Heart right ventricle (tissue), 16 donors: ENCODE results near the gene RGS7. TPM values are rescaled to one million over a fixed set of nuclear protein-coding genes. Genes with fewer than 3 reads are reported as not detected.

Experiments used
- ATAC-seq, 8 donors: fragments of 200-7000 bp; cut with Tn5 transposase; one replicate each; pipeline ENCODE4 v1.9.1; 2020; ENCODE audit warnings: mild to moderate bottlenecking in 8 of 8, moderate library complexity in 8 of 8, moderate number of reproducible peaks in 1 of 8
- DNase-seq, 2 donors: peaks; one replicate each; pipeline ENCODE4 v3.0.0-alpha.2; 2020
- H3K27ac ChIP-seq, 10 donors: fragments of 200-600 bp; sonication (generic) in 2 of 10; one replicate each; pipeline versions ENCODE4 v1.5.0 to v1.8.0; 2020 to 2022; ENCODE audit warnings: mild to moderate bottlenecking in 3 of 10
- H3K27me3 ChIP-seq, 7 donors: fragments of 200-600 bp; one replicate each; pipeline ENCODE4 v1.8.0; 2021 to 2022; ENCODE audit warnings: mild to moderate bottlenecking in 2 of 7
- H3K36me3 ChIP-seq, 9 donors: fragments of 200-600 bp; sonication (generic) in 1 of 9; one replicate each; pipeline versions ENCODE4 v1.5.0 to v1.8.0; 2020 to 2022; ENCODE audit warnings: mild to moderate bottlenecking in 2 of 9
- H3K4me1 ChIP-seq, 9 donors: fragments of 200-600 bp; sonication (generic) in 1 of 9; one replicate each; pipeline versions ENCODE4 v1.5.0 to v1.8.0; 2020 to 2022; ENCODE audit warnings: mild to moderate bottlenecking in 4 of 9
- H3K4me3 ChIP-seq, 10 donors: fragments of 200-600 bp; sonication (generic) in 2 of 10; one replicate each; pipeline versions ENCODE4 v1.5.0 to v1.8.0; 2020 to 2022; ENCODE audit warnings: mild to moderate bottlenecking in 7 of 10, moderate library complexity in 2 of 10
- H3K9me3 ChIP-seq, 11 donors: fragments of 200-600 bp in 10 of 11; sonication (generic) in 2 of 11; one replicate each; pipeline versions ENCODE4 v1.5.0 to v1.8.0; 2013 to 2022; ENCODE audit warnings: mild to moderate bottlenecking in 2 of 11, control low read depth in 1 of 11, moderate library complexity in 1 of 11
- CTCF ChIP-seq, 9 donors: fragments of 200-600 bp; sonication (generic) in 2 of 9; IDR thresholded peaks; one replicate each; pipeline versions ENCODE4 v1.5.0 to v1.8.0; 2021 to 2022; ENCODE audit warnings: antibody characterized with exemption in 9 of 9, mild to moderate bottlenecking in 5 of 9, moderate library complexity in 1 of 9
- WGBS, 2 donors: extraction: QIAGEN DNeasy Blood & Tissue Kit; methylation state at CpG; one replicate each; pipeline ENCODE4 v1.1.7; 2013; ENCODE audit warnings: inconsistent platforms in 1 of 2; 5-methylcytosine and 5-hydroxymethylcytosine counted together
- intact Hi-C, 10 donors: fragments of 100-400 bp; cut with DNase I; formaldehyde crosslinking; loops; one replicate each; pipeline versions ENCODE4 v1.11.1 to v1.14.2; 2022
- polyA plus RNA-seq, 2 donors: library from polyadenylated mRNA; stranded (reverse); fragments of 200-250 nt; gene quantifications; one replicate each; pipeline ENCODE4 v1.2.3, GENCODE V29; 2013
- total RNA-seq, 10 donors: library from RNA; stranded (reverse); fragmentation: NEBNext Ultra II Directional in 3 of 10; extraction: Animal tissue kit (Norgen Biotek cat#: 25700) in 3 of 10; gene quantifications; one replicate each; pipeline versions ENCODE4 v1.2.1 to v1.2.4, GENCODE V29; 2021 to 2023
- donor health status: Arrhythmogenic right ventricular cardiomyopathy.
- donor health status: ischemic (EF 13 %, LVEDD 7.1; RV severe dilation, severe dysfunction).
- donor health status: healthy with polysubstance abuse.
- donor health status: DM: no; HTN: yes; CAD: no.
- donor health status: DM: no; HTN: no; CAD: no.
- donor health status: ischemic (EF 25% LVEDD 6.9; RV normal size, moderate dysfunction).
- donor health status: ischemic (EF 25% LVEDD 5.7; RV mildly dilated, moderate dysfunction).
- donor health status: healthy.
- donor health status: DM: yes; HTN: yes; CAD: no.
- donor health status: Ischemic cardiomyopathy.
- donor health status: ischemic (EF 35%, LVEDD 5.7; RV mildly dilated, moderate dysfunction).
- donor health status: nonischemic (EF 11% LVEDD 7.7; RV severe dilation, severe dysfunction).
- donor health status: DM: yes; HTN: yes; CAD: no.
- donor health status: PGD.
- donor health status: ischemic (EF 29% LVEDD 5.4; RV normal size, mild dysfunction).
- donor health status: nonischemic (EF 23%, LVEDD 6.1; RV moderate dilation, normal function).

RGS7 gene
- total and polyA plus RNA-seq, 12 donors: not detected

GRCh38 chr1:240869071-240869470 is 487.9 kb downstream of the RGS7 start:
- Histone ChIP-seq H3K9me3 (peaks cover 0 to 7% (median 0%) of the 10 kb centered on the region in 11 donors), H3K27ac (no peak overlapping the region), H3K36me3 (no peaks in the 10 kb centered on the region), H3K4me3 (no peak overlapping the region), H3K4me1 (no peaks in the 10 kb centered on the region), H3K27me3 (no peaks in the 10 kb centered on the region)
- no peak for TF ChIP-seq CTCF (IDR thresholded peaks at IDR 0.05)
- no peak for DNase-seq
- intact Hi-C loops: no loop called here
- 86 to 88% methylated on average over 3 of the region's 3 CpGs for WGBS, 2 donors
- no peak for ATAC-seq

GRCh38 chr1:240866724-240867123 is 490.3 kb downstream of the RGS7 start:
- intact Hi-C loops: no loop called here
- TF ChIP-seq CTCF (IDR thresholded peaks at IDR 0.05): no peak
- Histone ChIP-seq H3K4me3 (no peak overlapping the region), H3K9me3 (no peaks in the 10 kb centered on the region), H3K4me1 (no peaks in the 10 kb centered on the region), H3K36me3 (no peaks in the 10 kb centered on the region), H3K27ac (no peak overlapping the region), H3K27me3 (no peaks in the 10 kb centered on the region)
- WGBS, 2 donors: 52 to 65% methylated on average over 2 of the region's 2 CpGs
- ATAC-seq (no peak), DNase-seq (no peak)

GRCh38 chr1:240860023-240860422 is 497.0 kb downstream of the RGS7 start:
- ATAC-seq (no peak), DNase-seq (no peak)
- H3K27me3 ChIP-seq: no peaks in the 10 kb centered on the region
- H3K4me1 ChIP-seq: no peaks in the 10 kb centered on the region
- H3K36me3 ChIP-seq: no peaks in the 10 kb centered on the region
- H3K9me3 ChIP-seq: no peaks in the 10 kb centered on the region
- intact Hi-C loops: no loop called here
- H3K27ac ChIP-seq: no peak overlapping the region
- H3K4me3 ChIP-seq: no peak overlapping the region
- 79 to 87% methylated on average over 3 of the region's 3 CpGs for WGBS, 2 donors
- TF ChIP-seq CTCF (IDR thresholded peaks at IDR 0.05): no peak

- no peaks in the 10 kb centered on the region for H3K4me1 ChIP-seq
- H3K36me3 ChIP-seq: no peaks in the 10 kb centered on the region
- no peak for TF ChIP-seq CTCF (IDR thresholded peaks at IDR 0.05)
- no peak overlapping the region for H3K4me3 ChIP-seq
- H3K27ac ChIP-seq: no peak overlapping the region
- peaks cover 0 to 19% (median 0%) of the 10 kb centered on the region in 11 donors for H3K9me3 ChIP-seq
- intact Hi-C loops: no loop called here
- DNase-seq (no peak), ATAC-seq (no peak)
- no peaks in the 10 kb centered on the region for H3K27me3 ChIP-seq
- 62 to 63% methylated on average over 6 of the region's 6 CpGs for WGBS, 2 donors
Measured at GRCh38 chr1:240854367-240854766, 502.6 kb downstream of the RGS7 start.
